ENCODE data around the gene TTYH2. TPM values are rescaled to one million over a fixed set of nuclear protein-coding genes. Genes with fewer than 3 reads are reported as not detected.

TTYH2 gene
- total RNA-seq, 2 donors from 2014 or later = 2.4 to 3.3 TPM

DNA sequence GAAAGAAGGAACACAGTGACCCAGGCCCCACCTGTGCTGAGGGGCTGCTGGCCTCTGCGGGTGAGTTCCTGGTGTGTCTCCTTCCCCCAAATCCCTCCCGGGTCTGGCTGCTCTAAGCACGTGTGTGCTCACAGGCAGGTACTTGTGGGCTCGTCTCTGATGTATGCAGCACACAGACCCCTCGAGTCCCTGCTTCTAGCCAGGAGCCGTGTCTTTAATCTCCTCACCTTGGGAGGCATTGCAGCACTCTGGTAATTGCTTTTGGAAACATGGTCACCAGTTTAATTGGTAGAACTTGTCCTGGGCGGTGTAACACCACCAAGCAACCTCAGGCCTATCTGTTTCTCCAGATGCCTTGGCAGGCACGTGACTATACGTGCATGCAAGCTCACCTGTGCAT lies 18.7 kb upstream of the TTYH2 start:
- no peaks in the 10 kb centered on the region for H3K4me1 ChIP-seq (ENCODE audit: control insufficient read depth in 1 of 2, low read depth in 2 of 2)
- no peak overlapping the region for H3K4me3 ChIP-seq
- ATAC-seq (ENCODE audit: insufficient number of reproducible peaks, low FRiP score, low read depth) (no peak), DNase-seq (ENCODE audit: low spot score) (no peak)
- H3K27ac ChIP-seq = no peak overlapping the region
- no peaks in the 10 kb centered on the region for H3K9me3 ChIP-seq
- TF ChIP-seq, protein P1, sequence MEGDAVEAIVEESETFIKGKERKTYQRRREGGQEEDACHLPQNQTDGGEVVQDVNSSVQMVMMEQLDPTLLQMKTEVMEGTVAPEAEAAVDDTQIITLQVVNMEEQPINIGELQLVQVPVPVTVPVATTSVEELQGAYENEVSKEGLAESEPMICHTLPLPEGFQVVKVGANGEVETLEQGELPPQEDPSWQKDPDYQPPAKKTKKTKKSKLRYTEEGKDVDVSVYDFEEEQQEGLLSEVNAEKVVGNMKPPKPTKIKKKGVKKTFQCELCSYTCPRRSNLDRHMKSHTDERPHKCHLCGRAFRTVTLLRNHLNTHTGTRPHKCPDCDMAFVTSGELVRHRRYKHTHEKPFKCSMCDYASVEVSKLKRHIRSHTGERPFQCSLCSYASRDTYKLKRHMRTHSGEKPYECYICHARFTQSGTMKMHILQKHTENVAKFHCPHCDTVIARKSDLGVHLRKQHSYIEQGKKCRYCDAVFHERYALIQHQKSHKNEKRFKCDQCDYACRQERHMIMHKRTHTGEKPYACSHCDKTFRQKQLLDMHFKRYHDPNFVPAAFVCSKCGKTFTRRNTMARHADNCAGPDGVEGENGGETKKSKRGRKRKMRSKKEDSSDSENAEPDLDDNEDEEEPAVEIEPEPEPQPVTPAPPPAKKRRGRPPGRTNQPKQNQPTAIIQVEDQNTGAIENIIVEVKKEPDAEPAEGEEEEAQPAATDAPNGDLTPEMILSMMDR (IDR thresholded peaks at IDR 0.05) = no peak
- no peaks in the 10 kb centered on the region for H3K36me3 ChIP-seq
- H3K27me3 ChIP-seq (replicated peaks; ENCODE audit: insufficient read depth) = peaks cover 4% of the 10 kb centered on the region

DNA sequence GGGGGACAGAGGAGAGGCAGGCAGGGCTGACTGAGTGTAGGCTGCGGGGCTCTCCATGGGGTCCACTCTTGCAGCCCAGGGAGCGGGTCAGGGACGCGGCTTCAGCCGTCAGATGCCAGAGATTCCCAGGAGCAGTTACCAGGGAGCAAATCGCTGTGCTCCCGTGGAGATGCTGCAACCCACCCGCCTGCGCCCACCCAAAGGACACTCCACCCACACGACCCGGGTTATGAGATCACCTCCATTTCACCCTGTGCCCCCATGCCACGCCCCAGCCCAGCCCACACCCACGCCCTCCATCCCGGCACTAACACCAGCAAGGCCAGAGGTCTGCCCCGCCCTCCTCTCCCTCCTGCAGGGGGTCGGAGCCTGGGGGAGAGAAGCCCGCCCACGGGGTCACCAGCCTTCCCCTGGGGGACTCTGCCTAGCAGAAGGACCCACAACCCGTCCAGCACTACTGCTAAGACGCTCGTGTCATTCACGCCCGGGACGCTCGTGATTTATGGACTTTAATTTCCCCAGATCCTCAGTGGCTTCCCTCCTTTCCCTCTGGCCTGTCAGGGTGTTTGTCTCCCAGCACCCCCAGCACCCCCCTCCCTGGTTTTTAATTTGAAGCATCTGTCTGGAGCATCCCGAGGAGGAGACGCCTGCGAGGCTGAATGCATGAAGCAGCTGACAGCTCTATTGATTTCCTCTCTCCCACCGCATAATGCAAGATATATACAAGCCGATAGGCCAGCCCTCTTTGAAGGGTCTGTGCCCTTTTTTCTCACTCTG lies 16.6 kb upstream of the TTYH2 start:
- Histone ChIP-seq H3K27me3 (replicated peaks; ENCODE audit: insufficient read depth) (peaks cover 4% of the 10 kb centered on the region), H3K27ac (no peak overlapping the region), H3K9me3 (no peaks in the 10 kb centered on the region), H3K36me3 (no peaks in the 10 kb centered on the region), H3K4me3 (no peak overlapping the region), H3K4me1 (ENCODE audit: control insufficient read depth in 1 of 2, low read depth in 2 of 2) (no peaks in the 10 kb centered on the region)
- DNase-seq (ENCODE audit: low spot score) (no peak), ATAC-seq (ENCODE audit: insufficient number of reproducible peaks, low FRiP score, low read depth) (no peak)
- TF ChIP-seq, protein P1 (IDR thresholded peaks at IDR 0.05) = no peak

- Histone ChIP-seq H3K4me1 (ENCODE audit: control insufficient read depth in 1 of 2, low read depth in 2 of 2) (no peaks in the 10 kb centered on the region), H3K36me3 (no peaks in the 10 kb centered on the region), H3K27ac (no peak overlapping the region), H3K9me3 (no peaks in the 10 kb centered on the region), H3K4me3 (no peak overlapping the region), H3K27me3 (replicated peaks; ENCODE audit: insufficient read depth) (peaks cover 4% of the 10 kb centered on the region)
- TF ChIP-seq, protein P1 (IDR thresholded peaks at IDR 0.05) = no peak
- no peak for ATAC-seq (ENCODE audit: insufficient number of reproducible peaks, low FRiP score, low read depth)
- DNase-seq (ENCODE audit: low spot score) = no peak
Observed at GRCh38 chr17:74197801-74198200, 15.6 kb upstream of the TTYH2 start.

DNA sequence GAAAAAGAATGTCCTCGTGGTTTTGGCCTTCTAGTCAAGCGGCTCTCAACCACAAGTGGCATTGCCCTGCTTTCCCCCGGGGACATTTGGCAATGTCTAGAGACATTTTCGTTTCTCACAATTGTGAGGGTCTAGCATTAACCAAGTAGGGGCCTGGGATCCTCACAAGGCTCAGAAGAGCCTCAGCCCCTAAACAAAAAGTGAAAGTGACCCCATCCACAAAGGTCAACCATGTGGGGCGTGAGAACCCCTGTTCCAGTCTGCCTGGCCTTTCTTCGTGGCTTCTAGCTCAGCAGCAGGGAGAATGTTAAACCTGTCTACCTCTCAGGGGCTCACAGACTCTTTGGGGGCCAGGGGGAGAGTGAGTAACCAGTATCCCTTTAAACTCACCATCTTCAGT lies 14.7 kb upstream of the TTYH2 start:
- Histone ChIP-seq H3K27ac (no peak overlapping the region), H3K4me1 (ENCODE audit: control insufficient read depth in 1 of 2, low read depth in 2 of 2) (no peaks in the 10 kb centered on the region), H3K27me3 (replicated peaks; ENCODE audit: insufficient read depth) (peaks cover 4% of the 10 kb centered on the region), H3K36me3 (no peaks in the 10 kb centered on the region), H3K4me3 (no peak overlapping the region), H3K9me3 (no peaks in the 10 kb centered on the region)
- no peak for DNase-seq (ENCODE audit: low spot score)
- TF ChIP-seq, protein P1 (IDR thresholded peaks at IDR 0.05) = no peak
- ATAC-seq (ENCODE audit: insufficient number of reproducible peaks, low FRiP score, low read depth) = no peak

DNA sequence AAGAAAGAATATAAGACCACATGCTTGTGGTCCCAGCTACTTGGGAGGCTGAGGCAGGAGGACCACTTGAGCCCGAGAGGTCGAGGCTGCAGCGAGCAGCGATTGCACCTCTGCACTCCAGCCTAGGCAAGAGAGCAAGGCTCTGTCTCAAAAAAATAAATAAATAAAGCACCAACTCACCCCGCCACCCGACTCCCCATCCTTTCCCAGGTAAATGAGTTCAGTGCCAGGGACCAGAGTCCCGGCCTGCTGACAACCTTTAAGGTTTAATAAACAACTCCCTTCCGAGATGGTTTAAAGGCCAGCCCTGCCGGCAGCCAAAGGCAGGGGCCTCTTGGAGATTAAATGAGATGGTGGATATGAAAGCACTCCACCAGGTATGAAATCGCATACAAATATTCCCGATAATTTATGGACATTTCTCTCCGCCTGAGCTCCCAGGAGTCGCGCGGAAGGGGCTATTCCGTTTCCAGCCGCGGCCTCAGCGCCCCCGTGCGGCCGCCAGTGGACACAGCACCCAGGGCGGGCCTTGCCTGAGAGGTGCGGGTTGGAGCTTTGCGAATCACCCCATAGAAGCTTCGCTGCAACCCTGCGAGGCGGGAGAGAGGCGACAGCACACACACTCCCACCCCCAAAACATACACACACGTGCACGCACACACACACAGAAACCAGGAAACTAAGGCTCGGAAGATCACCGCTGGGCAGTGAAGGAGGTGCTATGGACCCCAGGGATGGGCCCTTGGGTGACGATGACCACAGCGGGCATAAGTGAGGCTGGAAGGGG lies 13.9 kb upstream of the TTYH2 start:
- TF ChIP-seq, protein P1 (IDR thresholded peaks at IDR 0.05) = peak; percentile 93
- H3K27ac ChIP-seq = no peak overlapping the region
- no peak for ATAC-seq (ENCODE audit: insufficient number of reproducible peaks, low FRiP score, low read depth)
- no peaks in the 10 kb centered on the region for H3K9me3 ChIP-seq
- DNase-seq (ENCODE audit: low spot score) = no peak
- peak overlapping the region; percentile 44 for H3K4me3 ChIP-seq
- no peaks in the 10 kb centered on the region for H3K36me3 ChIP-seq
- peaks cover 4% of the 10 kb centered on the region for H3K27me3 ChIP-seq (replicated peaks; ENCODE audit: insufficient read depth)
- H3K4me1 ChIP-seq (ENCODE audit: control insufficient read depth in 1 of 2, low read depth in 2 of 2) = peaks cover 3 to 4% of the 10 kb centered on the region in 2 donors
